ENCODE measurements around the gene GRIK5. TPM values are rescaled to one million over a fixed set of nuclear protein-coding genes. Genes with fewer than 3 reads are reported as not detected.
A peak's percentile ranks its signal among the peaks of the same experiment; 100 is the strongest.
"Not testable (repeated sequence)": the region's sequence is repeated elsewhere in the genome, so short reads cannot be mapped to it uniquely, and the experiment has no call there.

The GRIK5 gene
- total and polyA plus RNA-seq, 7 experiments from 2014 or later: 0.09 to 3.5 (median 0.74) TPM; not detected in 1

DNA sequence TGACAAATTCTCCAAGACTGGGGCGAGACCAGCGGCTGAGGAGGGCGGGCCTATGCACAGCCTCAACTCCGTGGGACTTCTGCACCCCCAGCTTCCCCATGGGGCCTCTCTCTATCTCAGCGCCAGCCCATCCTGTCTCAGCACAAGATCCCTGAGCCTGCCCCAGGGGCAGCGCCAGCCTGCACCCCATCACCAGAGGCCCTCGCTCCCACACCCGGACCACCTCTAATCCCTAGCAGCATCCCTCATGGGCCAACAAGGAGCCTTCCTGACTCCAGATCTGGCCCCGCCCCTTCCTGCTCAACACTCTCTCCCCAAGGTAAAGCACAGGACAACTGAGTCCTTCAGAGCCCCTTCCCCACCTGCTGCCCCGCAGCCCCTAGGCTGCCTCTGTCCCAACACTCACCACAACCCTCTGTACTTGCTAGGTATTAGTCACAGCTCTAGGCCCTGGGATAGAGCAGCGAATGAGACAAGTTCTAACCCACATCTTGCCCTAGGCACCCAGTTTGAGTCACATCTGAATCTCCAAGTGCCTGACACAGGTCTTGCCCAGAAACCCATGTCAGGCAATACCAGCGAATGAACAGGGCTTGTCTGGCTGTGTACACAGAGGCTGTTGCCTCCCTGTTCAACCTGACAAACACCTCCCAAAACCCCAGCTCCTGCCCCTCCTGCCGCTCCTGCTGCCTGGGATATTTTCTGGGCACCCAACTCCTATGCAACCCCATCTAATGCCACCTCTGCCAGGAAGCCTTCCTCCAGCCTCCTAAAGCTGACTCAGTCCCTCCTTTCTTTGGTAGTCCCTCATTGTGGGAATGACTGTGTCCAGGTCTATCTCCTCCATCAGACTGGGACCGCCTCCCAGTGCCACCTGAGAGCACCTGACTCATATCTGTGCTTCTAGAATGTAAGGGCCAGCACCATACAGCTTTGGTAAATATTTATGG, 18.6 kb downstream of the GRIK5 start:
- no peak for ATAC-seq
- no peaks in the 10 kb centered on the region for H3K27me3 ChIP-seq (ENCODE audit: control insufficient read depth in 2 of 2, insufficient read depth in 2 of 2, low read length in 2 of 2)
- no peak overlapping the region for H3K4me3 Mint-ChIP-seq
- no peak for DNase-seq
- peaks cover 0 to 5% of the 10 kb centered on the region in 2 donors for H3K4me1 ChIP-seq (ENCODE audit: control insufficient read depth in 2 of 2, insufficient read depth in 2 of 2, low read length in 2 of 2)
- intact Hi-C loops (cut with micrococcal nuclease): no loop called here
- no peak overlapping the region for H3K4me3 ChIP-seq (ENCODE audit: low read length)
- peaks cover 0 to 2% (median 0%) of the 10 kb centered on the region in 5 donors for H3K36me3 Mint-ChIP-seq
- H3K9me3 ChIP-seq (ENCODE audit: control insufficient read depth in 2 of 3, low read length in 3 of 3): no peaks in the 10 kb centered on the region
- H3K9me3 Mint-ChIP-seq: no peaks in the 10 kb centered on the region
- POLR2A ChIA-PET: no interaction called here
- CTCF ChIA-PET: interaction anchor here (0.7 kb wide), 1 partner anchor 409 kb away, joined by 3 read pairs; no protein-coding TSS in a partner anchor
- peaks cover 5 to 8% (median 7%) of the 10 kb centered on the region in 7 donors for H3K4me1 Mint-ChIP-seq
- H3K27ac ChIP-seq (ENCODE audit: low read depth, low read length): no peak overlapping the region
- H3K27me3 Mint-ChIP-seq: no peaks in the 10 kb centered on the region
- peak overlapping the region in 2 of 9 donors; percentile 25 to 50 for H3K27ac Mint-ChIP-seq
- H3K36me3 ChIP-seq (ENCODE audit: control insufficient read depth in 2 of 3, insufficient read depth in 3 of 3, low read length in 3 of 3): no peaks in the 10 kb centered on the region

DNA sequence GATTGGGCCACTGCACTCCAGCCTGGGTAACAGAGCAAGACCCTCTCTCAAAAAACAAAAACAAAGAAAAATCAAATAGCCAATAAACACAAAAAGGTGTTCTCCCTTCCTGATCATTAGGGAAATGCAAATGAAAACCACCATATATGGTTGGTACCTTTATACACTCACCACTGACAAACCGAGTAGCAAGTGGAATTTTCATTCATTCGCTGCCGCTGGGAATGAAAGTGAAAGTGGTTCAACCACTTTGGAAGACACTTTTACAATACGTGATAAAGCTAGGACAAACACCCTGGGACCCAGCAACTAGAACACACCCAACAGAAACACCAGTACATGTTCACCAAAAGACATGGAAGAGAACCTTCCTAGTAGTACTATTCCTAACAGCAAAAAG, 21.0 kb downstream of the GRIK5 start:
- Mint-ChIP-seq H3K27me3 (peaks cover 0 to 5% (median under 1%) of the 10 kb centered on the region in 5 donors), H3K27ac (peak overlapping the region in 6 of 9 donors; percentile 5 to 74 (median 42)), H3K4me1 (peaks cover 5 to 8% (median 7%) of the 10 kb centered on the region in 7 donors), H3K4me3 (peak overlapping the region; percentile 14 to 84 (median 73)), H3K36me3 (peaks cover 0 to 2% (median 0%) of the 10 kb centered on the region in 5 donors), H3K9me3 (no peaks in the 10 kb centered on the region)
- DNase-seq (no peak), ATAC-seq (no peak)
- Histone ChIP-seq H3K4me3 (ENCODE audit: low read length) (peak overlapping the region; percentile 4), H3K9me3 (ENCODE audit: control insufficient read depth in 2 of 3, low read length in 3 of 3) (no peaks in the 10 kb centered on the region), H3K36me3 (ENCODE audit: control insufficient read depth in 2 of 3, insufficient read depth in 3 of 3, low read length in 3 of 3) (no peaks in the 10 kb centered on the region), H3K27me3 (ENCODE audit: control insufficient read depth in 2 of 2, insufficient read depth in 2 of 2, low read length in 2 of 2) (no peaks in the 10 kb centered on the region), H3K4me1 (ENCODE audit: control insufficient read depth in 2 of 2, insufficient read depth in 2 of 2, low read length in 2 of 2) (peaks cover 0 to 5% of the 10 kb centered on the region in 2 donors), H3K27ac (ENCODE audit: low read depth, low read length) (no peak overlapping the region)
- CTCF ChIA-PET: no interaction called here
- POLR2A ChIA-PET: no interaction called here
- intact Hi-C loops (cut with micrococcal nuclease): no loop called here

DNA sequence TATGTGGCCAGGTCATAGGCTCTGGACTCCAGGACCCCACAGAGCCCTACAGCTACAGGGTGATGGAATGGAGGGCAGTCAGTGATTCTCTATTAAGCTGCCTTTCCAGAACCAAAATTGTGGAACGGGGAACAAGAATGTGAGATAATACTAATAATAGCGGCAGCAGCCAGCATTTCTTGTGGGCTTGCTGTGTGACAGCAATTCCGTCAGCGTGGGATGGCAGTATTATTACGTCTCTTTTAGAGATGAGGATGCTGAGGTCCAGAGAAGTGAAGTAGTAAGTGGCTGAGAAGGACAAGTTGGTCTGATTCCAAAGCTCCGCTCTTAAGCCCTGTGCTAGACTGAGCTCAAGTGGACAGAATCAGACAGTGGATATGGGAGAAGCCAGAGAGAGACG, 24.4 kb downstream of the GRIK5 start:
- ChIA-PET CTCF (interaction anchor here (0.8 kb wide), 1 partner anchor 26 kb away, joined by 3 read pairs; no protein-coding TSS in a partner anchor), POLR2A (no interaction called here)
- intact Hi-C loops (cut with micrococcal nuclease): no loop called here
- no peaks in the 10 kb centered on the region for H3K9me3 ChIP-seq (ENCODE audit: control insufficient read depth in 2 of 3, low read length in 3 of 3)
- no peak overlapping the region for H3K27ac ChIP-seq (ENCODE audit: low read depth, low read length)
- Mint-ChIP-seq H3K4me1 (peaks cover 5 to 8% (median 7%) of the 10 kb centered on the region in 7 donors), H3K4me3 (peak overlapping the region in 1 of 10 donors; percentile 42), H3K27ac (no peak overlapping the region), H3K36me3 (peaks cover 0 to 2% (median 0%) of the 10 kb centered on the region in 5 donors), H3K27me3 (peaks cover 0 to 5% (median 2%) of the 10 kb centered on the region in 5 donors), H3K9me3 (no peaks in the 10 kb centered on the region)
- DNase-seq (no peak), ATAC-seq (no peak)
- no peaks in the 10 kb centered on the region for H3K27me3 ChIP-seq (ENCODE audit: control insufficient read depth in 2 of 2, insufficient read depth in 2 of 2, low read length in 2 of 2)
- H3K36me3 ChIP-seq (ENCODE audit: control insufficient read depth in 2 of 3, insufficient read depth in 3 of 3, low read length in 3 of 3): no peaks in the 10 kb centered on the region
- no peak overlapping the region for H3K4me3 ChIP-seq (ENCODE audit: low read length)
- peaks cover 0 to 5% of the 10 kb centered on the region in 2 donors for H3K4me1 ChIP-seq (ENCODE audit: control insufficient read depth in 2 of 2, insufficient read depth in 2 of 2, low read length in 2 of 2)

DNA sequence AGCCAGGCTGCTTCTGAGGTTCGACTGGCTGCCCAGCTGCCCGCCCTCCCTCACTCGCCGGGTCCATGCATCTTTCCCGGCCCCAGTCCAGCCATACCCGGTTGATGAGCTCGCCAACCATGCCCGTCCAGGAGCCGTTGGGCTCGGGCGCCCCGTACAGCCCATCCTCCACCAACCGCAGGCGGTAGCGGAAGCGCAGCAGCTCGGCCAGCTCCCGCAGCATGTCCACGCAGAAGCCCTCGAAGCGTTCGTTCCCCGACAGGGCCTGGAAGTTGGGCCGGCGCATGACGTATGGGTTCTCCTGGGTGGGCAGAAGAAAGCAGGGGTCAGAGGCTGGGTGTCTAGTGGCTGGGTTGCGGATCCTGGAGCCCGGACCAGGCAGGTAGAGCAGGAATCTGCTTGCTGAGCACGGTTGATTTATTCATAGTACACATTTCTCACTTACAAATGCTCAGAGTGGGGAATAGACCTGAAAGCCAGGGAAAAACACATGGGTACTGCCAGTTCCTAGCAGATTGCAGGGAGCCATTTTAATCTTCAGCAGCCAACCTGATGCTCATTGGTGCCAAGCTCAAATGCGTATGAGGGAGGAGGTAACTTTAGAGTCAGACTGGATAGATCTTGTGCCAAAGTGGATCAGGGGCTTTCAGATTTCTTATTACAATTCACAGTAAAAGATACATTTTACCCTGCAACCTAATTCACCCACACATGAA, 27.4 kb downstream of the GRIK5 start:
- POLR2A ChIA-PET: no interaction called here
- Histone ChIP-seq H3K9me3 (ENCODE audit: control insufficient read depth in 2 of 3, low read length in 3 of 3) (no peaks in the 10 kb centered on the region), H3K4me3 (ENCODE audit: low read length) (no peak overlapping the region), H3K36me3 (ENCODE audit: control insufficient read depth in 2 of 3, insufficient read depth in 3 of 3, low read length in 3 of 3) (no peaks in the 10 kb centered on the region), H3K27ac (ENCODE audit: low read depth, low read length) (no peak overlapping the region), H3K4me1 (ENCODE audit: control insufficient read depth in 2 of 2, insufficient read depth in 2 of 2, low read length in 2 of 2) (no peaks in the 10 kb centered on the region), H3K27me3 (ENCODE audit: control insufficient read depth in 2 of 2, insufficient read depth in 2 of 2, low read length in 2 of 2) (no peaks in the 10 kb centered on the region)
- Mint-ChIP-seq H3K9me3 (no peaks in the 10 kb centered on the region), H3K27ac (no peak overlapping the region), H3K4me1 (no peaks in the 10 kb centered on the region), H3K36me3 (no peaks in the 10 kb centered on the region), H3K4me3 (no peak overlapping the region), H3K27me3 (peaks cover 0 to 5% (median 2%) of the 10 kb centered on the region in 5 donors)
- no peak for DNase-seq
- CTCF ChIA-PET: interaction anchor here (0.7 kb wide), 1 partner anchor 61 kb away, joined by 4 read pairs; no protein-coding TSS in a partner anchor
- intact Hi-C loops (cut with micrococcal nuclease): no loop called here
- no peak for ATAC-seq

DNA sequence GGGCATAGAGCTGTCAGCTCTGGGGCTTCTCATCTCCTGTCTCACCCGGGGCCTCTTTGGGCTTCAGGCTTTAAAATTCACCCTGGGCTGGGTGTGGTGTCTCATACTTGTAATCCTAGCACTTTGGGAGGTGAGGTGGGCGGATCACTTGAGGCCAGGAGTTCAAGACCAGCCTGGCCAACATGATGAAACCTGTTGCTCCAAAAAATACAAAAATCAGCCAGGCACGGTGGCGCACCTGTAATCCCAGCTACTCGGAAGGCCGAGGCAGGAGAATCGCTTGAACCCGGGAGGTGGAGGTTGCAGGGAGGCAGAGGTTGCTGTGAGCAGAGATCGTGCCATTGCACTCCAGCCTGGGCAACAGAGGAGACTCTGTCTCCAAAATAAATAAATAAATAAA, 29.5 kb downstream of the GRIK5 start:
- H3K36me3 ChIP-seq (ENCODE audit: control insufficient read depth in 2 of 3, insufficient read depth in 3 of 3, low read length in 3 of 3); H3K4me3 ChIP-seq (ENCODE audit: low read length); H3K4me1 Mint-ChIP-seq; H3K4me3 Mint-ChIP-seq; CTCF ChIA-PET; H3K9me3 Mint-ChIP-seq; H3K27ac Mint-ChIP-seq; H3K36me3 Mint-ChIP-seq; H3K27me3 ChIP-seq (ENCODE audit: control insufficient read depth in 2 of 2, insufficient read depth in 2 of 2, low read length in 2 of 2); ATAC-seq; H3K27ac ChIP-seq (ENCODE audit: low read depth, low read length); H3K27me3 Mint-ChIP-seq; H3K4me1 ChIP-seq (ENCODE audit: control insufficient read depth in 2 of 2, insufficient read depth in 2 of 2, low read length in 2 of 2); POLR2A ChIA-PET; H3K9me3 ChIP-seq (ENCODE audit: control insufficient read depth in 2 of 3, low read length in 3 of 3); intact Hi-C loops (cut with micrococcal nuclease); DNase-seq: not testable (repeated sequence)

DNA sequence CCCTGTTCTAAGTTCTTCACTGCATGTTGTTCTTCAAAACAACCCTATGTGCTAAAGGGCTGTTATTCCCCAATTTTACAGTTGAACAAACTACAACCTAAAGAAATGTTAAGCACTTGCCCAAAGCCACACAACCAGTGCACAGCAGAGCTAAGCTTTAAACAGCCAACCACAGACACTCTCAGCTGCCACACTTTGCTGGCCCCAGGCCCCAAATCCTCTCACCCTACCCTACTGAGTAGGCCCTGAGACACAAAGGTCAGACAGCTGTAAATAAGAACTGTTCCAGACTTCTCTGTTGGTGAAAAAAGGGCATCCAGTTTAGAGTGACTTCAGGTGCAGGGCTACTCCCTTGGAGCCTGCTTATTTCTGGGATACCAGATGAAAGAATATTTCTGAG, 30.0 kb downstream of the GRIK5 start:
- CTCF ChIA-PET: no interaction called here
- intact Hi-C loops (cut with micrococcal nuclease): no loop called here
- peaks cover 0 to 1% (median 0%) of the 10 kb centered on the region in 7 donors for H3K4me1 Mint-ChIP-seq
- Histone ChIP-seq H3K4me1 (ENCODE audit: control insufficient read depth in 2 of 2, insufficient read depth in 2 of 2, low read length in 2 of 2) (no peaks in the 10 kb centered on the region), H3K9me3 (ENCODE audit: control insufficient read depth in 2 of 3, low read length in 3 of 3) (no peaks in the 10 kb centered on the region), H3K27me3 (ENCODE audit: control insufficient read depth in 2 of 2, insufficient read depth in 2 of 2, low read length in 2 of 2) (no peaks in the 10 kb centered on the region), H3K27ac (ENCODE audit: low read depth, low read length) (no peak overlapping the region), H3K36me3 (ENCODE audit: control insufficient read depth in 2 of 3, insufficient read depth in 3 of 3, low read length in 3 of 3) (no peaks in the 10 kb centered on the region), H3K4me3 (ENCODE audit: low read length) (no peak overlapping the region)
- H3K4me3 Mint-ChIP-seq: no peak overlapping the region
- no peak overlapping the region for H3K27ac Mint-ChIP-seq
- H3K36me3 Mint-ChIP-seq: no peaks in the 10 kb centered on the region
- H3K9me3 Mint-ChIP-seq: no peaks in the 10 kb centered on the region
- ATAC-seq (no peak), DNase-seq (no peak)
- peaks cover 0 to 2% (median 0%) of the 10 kb centered on the region in 5 donors for H3K27me3 Mint-ChIP-seq
- POLR2A ChIA-PET: no interaction called here
